Panc1 (cell line): ENCODE measurements around the gene CAV1. TPM values are rescaled to one million over a fixed set of nuclear protein-coding genes. Genes with fewer than 3 reads are reported as not detected.

Source experiments
- ATAC-seq: fragments of 200-7000 bp; cut with Tn5 transposase; 2 replicates; pipeline ENCODE4 v1.9.1; 2020; ENCODE audit warnings: mild to moderate bottlenecking, moderate library complexity
- BruUV-seq: library from RNA; stranded (reverse); fragments of 400-500 nt; replicated peaks from 2 replicates; lab custom pipeline; 2021; lab: Mats Ljungman, UMichigan
- CTCF ChIA-PET: fragments of 300-600 bp; sonication (Branson Sonifier 250); formaldehyde crosslinking; loops from one replicate; lab custom pipeline; 2022; ENCODE audit warnings: antibody characterized with exemption; lab: Charles Lee
- POLR2A ChIA-PET: fragments of 300-600 bp; sonication (Branson Sonifier 250); formaldehyde crosslinking; loops from one replicate; lab custom pipeline; 2022; ENCODE audit warnings: antibody characterized with exemption; lab: Charles Lee
- DNase-seq: peaks from one replicate; pipeline ENCODE4 v3.0.0-alpha.2; 2010; ENCODE audit warnings: low read depth, low spot score
- H3K27ac ChIP-seq: 2 replicates; pipeline ENCODE4 v1.5.1; 2011; ENCODE audit warnings: mild to moderate bottlenecking, low read length, inconsistent platforms
- H3K27me3 ChIP-seq: fragments of 200-500 bp; sonication (Bioruptor generic); 2 replicates; pipeline ENCODE4 v1.6.0; 2014; ENCODE audit warnings: low read length, inconsistent platforms; ENCODE audit not compliant: control insufficient read depth, insufficient read depth
- H3K36me3 ChIP-seq: fragments of 200-500 bp; sonication (Bioruptor generic); 2 replicates; pipeline ENCODE4 v1.5.1; 2014; ENCODE audit warnings: inconsistent platforms, mild to moderate bottlenecking, low read length, moderate library complexity; ENCODE audit not compliant: control insufficient read depth, insufficient read depth
- H3K4me1 ChIP-seq: 2 replicates; pipeline ENCODE4 v1.5.1; 2011; ENCODE audit warnings: inconsistent platforms, mild to moderate bottlenecking, low read length, moderate library complexity; ENCODE audit not compliant: control insufficient read depth, insufficient read depth
- H3K4me3 ChIP-seq, 2 experiments: 2 replicates each; pipeline ENCODE4 v1.5.1; 2011 to 2012; ENCODE audit warnings: low read depth in 2 of 2, low read length in 2 of 2, mild to moderate bottlenecking in 2 of 2, inconsistent platforms in 1 of 2, moderate library complexity in 1 of 2
- H3K9me3 ChIP-seq: fragments of 200-500 bp; sonication (Bioruptor generic); 2 replicates; pipeline ENCODE4 v1.5.1; 2014; ENCODE audit warnings: low read depth, mild to moderate bottlenecking, inconsistent platforms, low read length, moderate library complexity; ENCODE audit not compliant: control insufficient read depth, insufficient read depth
- POLR2AphosphoS5 ChIP-seq: IDR thresholded peaks from 2 replicates; pipeline ENCODE4 v1.6.1; 2012; ENCODE audit warnings: mild to moderate bottlenecking, low read depth, low read length, moderate library complexity
- REST ChIP-seq, 2 experiments: IDR thresholded peaks; 2 replicates each; pipeline ENCODE4 v1.6.1; 2011 to 2012; ENCODE audit warnings: low read depth in 2 of 2, control low read depth in 1 of 2, low read length in 1 of 2, mild to moderate bottlenecking in 1 of 2, moderate library complexity in 1 of 2; ENCODE audit not compliant: insufficient read depth in 1 of 2
- SIN3A ChIP-seq: IDR thresholded peaks from 2 replicates; pipeline ENCODE4 v1.6.1; 2012; ENCODE audit warnings: low read depth, mild to moderate bottlenecking, low read length, moderate library complexity, borderline replicate concordance; ENCODE audit not compliant: insufficient read depth
- TCF7L2 ChIP-seq: IDR thresholded peaks from 2 replicates; pipeline ENCODE4 v1.6.1; 2011; ENCODE audit warnings: mild to moderate bottlenecking, low read depth, low read length, inconsistent platforms
- in situ Hi-C: cut with HindIII; loops from 2 replicates; pipeline ENCODE4 v1.10.0; 2016; ENCODE audit warnings: low sequenced_read_pairs, low pct_unique_long_range_greater_than_20kb
- intact Hi-C: fragments of 100-400 bp; cut with micrococcal nuclease; formaldehyde crosslinking; loops from one replicate; pipeline ENCODE4 v1.10.0; 2022; ENCODE audit not compliant: unreplicated experiment
- total RNA-seq: library from RNA; stranded (reverse); gene quantifications from one replicate; pipeline ENCODE4 v1.2.1, GENCODE V29; 2021; ENCODE audit not compliant: unreplicated experiment
- TF ChIP-seq, protein P1 (sequence below): fragments of 450-650 bp; IDR thresholded peaks from 2 replicates; pipeline ENCODE4 v1.5.1; 2017; ENCODE audit warnings: mild to moderate bottlenecking

CAV1 gene
- total RNA-seq, 1 experiment from 2014 or later: 496 TPM

GRCh38 chr7:116572036-116572435, 47.2 kb downstream of the CAV1 start:
- intact Hi-C loops: no loop called here

GRCh38 chr7:116573541-116573940, 48.7 kb downstream of the CAV1 start:
- no peaks in the 10 kb centered on the region for H3K9me3 ChIP-seq
- no peak for DNase-seq
- BruUV-seq: no TSS peak
- in situ Hi-C loops (no loop called here), intact Hi-C loops (no loop called here)
- ATAC-seq: no peak
- TF ChIP-seq SIN3A (no peak), TCF7L2 (no peak), POLR2AphosphoS5 (no peak), REST (IDR thresholded peaks at IDR 0.05; ENCODE audit: insufficient read depth in 1 of 2, low read depth in 2 of 2, low read length in 1 of 2) (no peak)
- TF ChIP-seq, protein P1, sequence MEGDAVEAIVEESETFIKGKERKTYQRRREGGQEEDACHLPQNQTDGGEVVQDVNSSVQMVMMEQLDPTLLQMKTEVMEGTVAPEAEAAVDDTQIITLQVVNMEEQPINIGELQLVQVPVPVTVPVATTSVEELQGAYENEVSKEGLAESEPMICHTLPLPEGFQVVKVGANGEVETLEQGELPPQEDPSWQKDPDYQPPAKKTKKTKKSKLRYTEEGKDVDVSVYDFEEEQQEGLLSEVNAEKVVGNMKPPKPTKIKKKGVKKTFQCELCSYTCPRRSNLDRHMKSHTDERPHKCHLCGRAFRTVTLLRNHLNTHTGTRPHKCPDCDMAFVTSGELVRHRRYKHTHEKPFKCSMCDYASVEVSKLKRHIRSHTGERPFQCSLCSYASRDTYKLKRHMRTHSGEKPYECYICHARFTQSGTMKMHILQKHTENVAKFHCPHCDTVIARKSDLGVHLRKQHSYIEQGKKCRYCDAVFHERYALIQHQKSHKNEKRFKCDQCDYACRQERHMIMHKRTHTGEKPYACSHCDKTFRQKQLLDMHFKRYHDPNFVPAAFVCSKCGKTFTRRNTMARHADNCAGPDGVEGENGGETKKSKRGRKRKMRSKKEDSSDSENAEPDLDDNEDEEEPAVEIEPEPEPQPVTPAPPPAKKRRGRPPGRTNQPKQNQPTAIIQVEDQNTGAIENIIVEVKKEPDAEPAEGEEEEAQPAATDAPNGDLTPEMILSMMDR: no peak
- H3K36me3 ChIP-seq: no peaks in the 10 kb centered on the region
- H3K27ac ChIP-seq: peak overlapping the region; percentile 23; the same call in 1 of the 2 replicates
- 0 out of 2 replicates have a peak, but pooled peaks cover 9% of the 10 kb centered on the region for H3K4me1 ChIP-seq
- no peak overlapping the region for H3K4me3 ChIP-seq
- POLR2A ChIA-PET: no interaction called here
- CTCF ChIA-PET: no interaction called here
- H3K27me3 ChIP-seq: no peaks in the 10 kb centered on the region

More at GRCh38 chr7:116572036-116572435, 47.2 kb downstream of the CAV1 start:
- BruUV-seq: no TSS peak
- Histone ChIP-seq H3K4me1 (0 out of 2 replicates have a peak, but pooled peaks cover 9% of the 10 kb centered on the region), H3K27me3 (no peaks in the 10 kb centered on the region), H3K9me3 (no peaks in the 10 kb centered on the region), H3K27ac (no peak overlapping the region), H3K36me3 (no peaks in the 10 kb centered on the region), H3K4me3 (no peak overlapping the region)
- POLR2A ChIA-PET: interaction anchor here (0.6 kb wide), 1 partner anchor 1793 kb away, joined by 8 read pairs; no protein-coding TSS in a partner anchor
- DNase-seq: no peak
- in situ Hi-C loops: no loop called here
- no peak for ATAC-seq
- no peak for TF ChIP-seq SIN3A
- no peak for TF ChIP-seq REST (IDR thresholded peaks at IDR 0.05; ENCODE audit: insufficient read depth in 1 of 2, low read depth in 2 of 2, low read length in 1 of 2)
- TF ChIP-seq, protein P1: no peak
- no peak for TF ChIP-seq TCF7L2
- TF ChIP-seq POLR2AphosphoS5: no peak
- CTCF ChIA-PET: no interaction called here
